ENCODE measurements around the gene TREML4.

DNA sequence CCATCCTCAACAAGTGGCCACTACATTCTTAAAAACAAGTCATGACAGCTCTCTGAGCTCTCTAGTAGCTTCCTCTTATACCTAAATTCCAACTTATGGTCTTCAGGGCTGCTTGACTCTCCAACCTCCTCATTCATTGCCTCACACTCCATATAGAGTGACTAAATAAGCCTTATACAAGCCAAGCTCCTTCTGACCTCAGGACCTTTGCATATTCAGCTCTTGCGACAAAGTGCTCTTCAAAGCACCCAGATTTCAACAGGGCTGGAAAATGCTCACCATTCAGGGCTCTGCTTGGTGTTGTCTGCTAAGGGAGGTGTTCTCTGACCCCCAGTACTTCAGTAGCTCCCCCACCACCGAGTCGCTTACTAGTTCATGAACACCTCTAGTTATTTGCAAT lies 30.9 kb upstream of the TREML4 start:
- no peak for TF ChIP-seq EP300 (IDR thresholded peaks at IDR 0.05)
- TF ChIP-seq, protein P1, sequence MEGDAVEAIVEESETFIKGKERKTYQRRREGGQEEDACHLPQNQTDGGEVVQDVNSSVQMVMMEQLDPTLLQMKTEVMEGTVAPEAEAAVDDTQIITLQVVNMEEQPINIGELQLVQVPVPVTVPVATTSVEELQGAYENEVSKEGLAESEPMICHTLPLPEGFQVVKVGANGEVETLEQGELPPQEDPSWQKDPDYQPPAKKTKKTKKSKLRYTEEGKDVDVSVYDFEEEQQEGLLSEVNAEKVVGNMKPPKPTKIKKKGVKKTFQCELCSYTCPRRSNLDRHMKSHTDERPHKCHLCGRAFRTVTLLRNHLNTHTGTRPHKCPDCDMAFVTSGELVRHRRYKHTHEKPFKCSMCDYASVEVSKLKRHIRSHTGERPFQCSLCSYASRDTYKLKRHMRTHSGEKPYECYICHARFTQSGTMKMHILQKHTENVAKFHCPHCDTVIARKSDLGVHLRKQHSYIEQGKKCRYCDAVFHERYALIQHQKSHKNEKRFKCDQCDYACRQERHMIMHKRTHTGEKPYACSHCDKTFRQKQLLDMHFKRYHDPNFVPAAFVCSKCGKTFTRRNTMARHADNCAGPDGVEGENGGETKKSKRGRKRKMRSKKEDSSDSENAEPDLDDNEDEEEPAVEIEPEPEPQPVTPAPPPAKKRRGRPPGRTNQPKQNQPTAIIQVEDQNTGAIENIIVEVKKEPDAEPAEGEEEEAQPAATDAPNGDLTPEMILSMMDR (IDR thresholded peaks at IDR 0.05), result no peak
- TF ChIP-seq POLR2AphosphoS2 (conservative IDR thresholded peaks at IDR 0.05; ENCODE audit: low read length), result no peak
- no peak for TF ChIP-seq CEBPB (IDR thresholded peaks at IDR 0.05)
- TF ChIP-seq BHLHE40 (IDR thresholded peaks at IDR 0.05; ENCODE audit: low read depth, low read length), result no peak
- no peak for TF ChIP-seq MAX (IDR thresholded peaks at IDR 0.05)
- TF ChIP-seq POLR2A (IDR thresholded peaks at IDR 0.05; ENCODE audit: low read length), result no peak
- TF ChIP-seq JUN (IDR thresholded peaks at IDR 0.05), result no peak
- no peak for TF ChIP-seq MAZ (IDR thresholded peaks at IDR 0.05; ENCODE audit: borderline replicate concordance, low read depth, low read length)
- no peak for TF ChIP-seq RFX5 (IDR thresholded peaks at IDR 0.05)
